ENCODE measurements around the gene TNIP1. TPM values are rescaled to one million over a fixed set of nuclear protein-coding genes. Genes with fewer than 3 reads are reported as not detected.

TNIP1 gene
- total and polyA plus RNA-seq, 7 experiments from 2014 or later: 28.9 to 234 (median 125) TPM

DNA sequence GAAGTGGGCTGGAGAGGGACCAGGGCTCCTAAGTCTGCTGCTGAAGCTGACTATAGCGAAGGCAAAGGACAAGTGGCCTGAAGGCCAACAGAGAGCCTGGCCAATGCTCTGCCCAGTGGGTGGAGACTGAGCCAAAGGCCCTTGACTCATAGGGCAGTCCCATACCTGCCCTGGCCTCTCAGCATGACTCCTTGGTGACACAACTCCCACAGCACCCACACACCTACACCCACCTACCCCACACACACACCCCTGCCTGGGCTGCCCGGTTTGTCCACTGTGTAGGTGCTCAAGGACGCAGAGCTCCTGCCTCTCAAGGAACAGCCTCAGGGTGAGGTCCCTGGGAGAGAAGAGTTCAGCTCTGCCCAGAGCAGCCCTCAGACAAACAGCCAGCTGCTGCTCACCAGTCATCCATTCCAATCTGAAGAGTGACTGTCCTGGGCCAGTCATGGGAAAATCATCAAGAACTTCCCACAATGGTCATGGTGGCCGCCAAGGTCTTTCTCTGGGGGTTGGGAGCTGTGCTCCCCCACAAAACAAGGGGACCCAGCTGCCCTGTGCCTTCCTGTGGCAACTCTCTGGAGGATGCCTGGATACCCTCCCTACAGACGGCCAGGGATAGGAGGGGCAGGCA is 5.0 kb downstream of the TNIP1 start:
- ChIA-PET POLR2A (no interaction called here), CTCF (interaction anchor here (1.1 kb wide), 1 partner anchor 40 kb away, joined by 4 read pairs; no protein-coding TSS in a partner anchor)
- peaks cover 0 to 3% (median 0%) of the 10 kb centered on the region in 11 donors for H3K9me3 Mint-ChIP-seq
- no peak overlapping the region for H3K27ac ChIP-seq (ENCODE audit: low read depth, low read length)
- intact Hi-C loops (cut with micrococcal nuclease): no loop called here
- no peak overlapping the region for H3K4me3 ChIP-seq (ENCODE audit: low read length)
- no peaks in the 10 kb centered on the region for H3K27me3 ChIP-seq (ENCODE audit: control insufficient read depth in 2 of 2, insufficient read depth in 2 of 2, low read length in 2 of 2)
- no peaks in the 10 kb centered on the region for H3K9me3 ChIP-seq (ENCODE audit: control insufficient read depth in 2 of 3, low read length in 3 of 3)
- peak overlapping the region in 5 of 9 donors; percentile 14 to 83 (median 55) for H3K27ac Mint-ChIP-seq
- peaks cover 0 to 21% (median 0%) of the 10 kb centered on the region in 3 experiments for H3K36me3 ChIP-seq (ENCODE audit: control insufficient read depth in 2 of 3, insufficient read depth in 3 of 3, low read length in 3 of 3)
- peaks cover 38 to 47% of the 10 kb centered on the region in 2 donors for H3K4me1 ChIP-seq (ENCODE audit: control insufficient read depth in 2 of 2, insufficient read depth in 2 of 2, low read length in 2 of 2)
- no peak for ATAC-seq
- peaks cover 60 to 81% (median 77%) of the 10 kb centered on the region in 7 donors for H3K4me1 Mint-ChIP-seq
- H3K36me3 Mint-ChIP-seq: peaks cover 0 to 62% (median 27%) of the 10 kb centered on the region in 5 donors
- DNase-seq: peak in 1 of 9 donors; percentile 49
- no peaks in the 10 kb centered on the region for H3K27me3 Mint-ChIP-seq
- peak overlapping the region in 7 of 10 donors; percentile 10 to 89 (median 38) for H3K4me3 Mint-ChIP-seq

- Mint-ChIP-seq H3K27ac (peak overlapping the region in 4 of 9 donors; percentile 7 to 73 (median 26)), H3K4me1 (peaks cover 59 to 85% (median 81%) of the 10 kb centered on the region in 7 donors), H3K9me3 (peaks cover 0 to 3% (median 0%) of the 10 kb centered on the region in 11 donors), H3K4me3 (no peak overlapping the region), H3K27me3 (no peaks in the 10 kb centered on the region), H3K36me3 (peaks cover 0 to 60% (median 27%) of the 10 kb centered on the region in 5 donors)
- POLR2A ChIA-PET: interaction anchor here (1.5 kb wide), 1 partner anchor 9 kb away, joined by 4 read pairs; no protein-coding TSS in a partner anchor
- no peak for ATAC-seq
- Histone ChIP-seq H3K27ac (ENCODE audit: low read depth, low read length) (no peak overlapping the region), H3K4me1 (ENCODE audit: control insufficient read depth in 2 of 2, insufficient read depth in 2 of 2, low read length in 2 of 2) (peaks cover 40 to 51% of the 10 kb centered on the region in 2 donors), H3K4me3 (ENCODE audit: low read length) (no peak overlapping the region), H3K9me3 (ENCODE audit: control insufficient read depth in 2 of 3, low read length in 3 of 3) (no peaks in the 10 kb centered on the region), H3K27me3 (ENCODE audit: control insufficient read depth in 2 of 2, insufficient read depth in 2 of 2, low read length in 2 of 2) (no peaks in the 10 kb centered on the region), H3K36me3 (ENCODE audit: control insufficient read depth in 2 of 3, insufficient read depth in 3 of 3, low read length in 3 of 3) (peaks cover 0 to 18% (median 0%) of the 10 kb centered on the region in 3 experiments)
- CTCF ChIA-PET: interaction anchor here (1.2 to 1.9 kb wide), 3 partner anchors 12 to 41 kb away, joined by 3 to 5 read pairs (median 3); no protein-coding TSS in a partner anchor
- intact Hi-C loops (cut with micrococcal nuclease): no loop called here
- DNase-seq: no peak
Measured at GRCh38 chr5:151074557-151074956, 6.3 kb downstream of the TNIP1 start.

DNA sequence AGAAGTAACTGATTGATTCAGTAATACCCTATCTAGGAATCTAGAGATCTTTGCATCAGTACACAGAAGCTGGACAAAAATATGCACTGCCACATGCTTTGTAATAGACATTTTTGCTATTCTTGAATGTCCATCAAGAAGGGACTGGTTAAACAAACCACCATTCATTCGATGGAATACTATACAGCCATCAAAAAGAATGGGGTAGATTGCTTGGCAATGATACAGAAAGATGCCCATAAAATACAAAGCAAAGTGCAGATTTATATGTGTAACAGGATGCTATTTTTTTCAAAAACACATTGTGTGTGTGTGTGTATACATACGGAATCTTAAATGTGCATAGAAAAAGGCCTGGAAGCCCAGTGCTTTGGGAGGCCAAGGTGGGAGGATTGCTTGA is 7.6 kb downstream of the TNIP1 start:
- H3K4me1 ChIP-seq (ENCODE audit: control insufficient read depth in 2 of 2, insufficient read depth in 2 of 2, low read length in 2 of 2): peaks cover 42 to 51% of the 10 kb centered on the region in 2 donors
- ChIA-PET POLR2A (interaction anchor here (1.0 to 1.5 kb wide), 4 partner anchors 10 to 141 kb away, joined by 3 to 6 read pairs (median 4); no protein-coding TSS in a partner anchor), CTCF (interaction anchor here (1.9 kb wide), 1 partner anchor 42 kb away, joined by 5 read pairs; no protein-coding TSS in a partner anchor)
- peaks cover 0 to 18% (median 0%) of the 10 kb centered on the region in 3 experiments for H3K36me3 ChIP-seq (ENCODE audit: control insufficient read depth in 2 of 3, insufficient read depth in 3 of 3, low read length in 3 of 3)
- H3K27ac ChIP-seq (ENCODE audit: low read depth, low read length): no peak overlapping the region
- H3K9me3 Mint-ChIP-seq: peaks cover 0 to 3% (median 0%) of the 10 kb centered on the region in 11 donors
- intact Hi-C loops (cut with micrococcal nuclease): no loop called here
- peaks cover 0 to 55% (median 25%) of the 10 kb centered on the region in 5 donors for H3K36me3 Mint-ChIP-seq
- H3K4me1 Mint-ChIP-seq: peaks cover 53 to 85% (median 81%) of the 10 kb centered on the region in 7 donors
- no peak overlapping the region for H3K4me3 ChIP-seq (ENCODE audit: low read length)
- H3K27ac Mint-ChIP-seq: peak overlapping the region in 2 of 9 donors; percentile 19 to 45
- no peak overlapping the region for H3K4me3 Mint-ChIP-seq
- H3K9me3 ChIP-seq (ENCODE audit: control insufficient read depth in 2 of 3, low read length in 3 of 3): no peaks in the 10 kb centered on the region
- DNase-seq (no peak), ATAC-seq (no peak)
- no peaks in the 10 kb centered on the region for H3K27me3 Mint-ChIP-seq
- no peaks in the 10 kb centered on the region for H3K27me3 ChIP-seq (ENCODE audit: control insufficient read depth in 2 of 2, insufficient read depth in 2 of 2, low read length in 2 of 2)

GRCh38 chr5:151072630-151073025 is 8.2 kb downstream of the TNIP1 start:
- POLR2A ChIA-PET: interaction anchor here (1.0 to 1.5 kb wide), 3 partner anchors 10 to 142 kb away, joined by 3 to 6 read pairs (median 4); no protein-coding TSS in a partner anchor
- intact Hi-C loops (cut with micrococcal nuclease): no loop called here
- Mint-ChIP-seq H3K36me3 (peaks cover 0 to 52% (median 19%) of the 10 kb centered on the region in 5 donors), H3K9me3 (peaks cover 0 to 3% (median 0%) of the 10 kb centered on the region in 11 donors), H3K4me3 (peak overlapping the region in 3 of 10 donors; percentile 7 to 34 (median 11)), H3K27me3 (no peaks in the 10 kb centered on the region), H3K4me1 (peaks cover 51 to 85% (median 81%) of the 10 kb centered on the region in 7 donors), H3K27ac (peak overlapping the region in 6 of 9 donors; percentile 12 to 68 (median 50))
- CTCF ChIA-PET: no interaction called here
- Histone ChIP-seq H3K9me3 (ENCODE audit: control insufficient read depth in 2 of 3, low read length in 3 of 3) (no peaks in the 10 kb centered on the region), H3K27me3 (ENCODE audit: control insufficient read depth in 2 of 2, insufficient read depth in 2 of 2, low read length in 2 of 2) (no peaks in the 10 kb centered on the region), H3K27ac (ENCODE audit: low read depth, low read length) (no peak overlapping the region), H3K36me3 (ENCODE audit: control insufficient read depth in 2 of 3, insufficient read depth in 3 of 3, low read length in 3 of 3) (peaks cover 0 to 24% (median 0%) of the 10 kb centered on the region in 3 experiments), H3K4me3 (ENCODE audit: low read length) (no peak overlapping the region), H3K4me1 (ENCODE audit: control insufficient read depth in 2 of 2, insufficient read depth in 2 of 2, low read length in 2 of 2) (peaks cover 42 to 48% of the 10 kb centered on the region in 2 donors)
- ATAC-seq (no peak), DNase-seq (no peak)

DNA sequence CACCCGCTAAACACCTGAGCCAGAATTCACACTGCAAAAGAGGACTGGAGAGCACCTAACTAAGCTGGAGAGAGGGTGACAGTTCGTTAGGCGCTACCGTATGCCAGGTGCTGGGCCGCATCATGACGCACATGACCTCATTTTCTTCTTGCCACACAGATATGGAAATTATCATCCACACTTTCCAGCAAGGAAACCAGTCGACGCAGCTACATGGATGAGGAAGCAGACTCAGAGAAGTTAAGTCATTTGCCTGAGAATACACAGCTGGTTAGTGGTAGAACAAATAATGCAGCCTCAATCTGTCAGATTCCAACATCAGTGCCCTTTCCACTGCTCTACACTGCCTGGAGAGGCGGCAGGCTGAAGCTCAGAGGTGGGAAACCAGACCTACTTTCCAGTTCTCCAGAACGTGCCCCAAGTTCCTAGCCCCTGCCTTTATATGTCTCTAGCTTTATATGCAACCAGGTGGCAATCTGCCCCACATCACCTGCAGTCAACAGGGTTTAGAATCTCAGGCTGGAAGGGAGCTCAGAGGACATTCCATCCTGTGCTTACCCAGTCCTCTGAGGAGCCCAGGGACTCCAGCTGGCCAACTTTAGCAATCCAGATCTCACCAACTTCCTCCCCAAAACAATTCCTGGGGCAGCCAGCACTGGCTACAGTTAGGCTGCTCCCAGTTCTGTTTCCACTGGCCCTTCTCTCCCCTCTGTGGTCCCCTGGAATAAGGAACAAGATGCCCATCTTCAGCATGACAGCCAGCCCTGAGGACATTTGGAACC is 8.8 kb downstream of the TNIP1 start:
- H3K4me3 Mint-ChIP-seq: peak overlapping the region in 4 of 10 donors; percentile 2 to 34 (median 10)
- DNase-seq (no peak), ATAC-seq (no peak)
- H3K27ac Mint-ChIP-seq: peak overlapping the region in 8 of 9 donors; percentile 12 to 88 (median 50)
- no peaks in the 10 kb centered on the region for H3K27me3 Mint-ChIP-seq
- peaks cover 50 to 85% (median 81%) of the 10 kb centered on the region in 7 donors for H3K4me1 Mint-ChIP-seq
- no peak overlapping the region for H3K4me3 ChIP-seq (ENCODE audit: low read length)
- no peaks in the 10 kb centered on the region for H3K9me3 ChIP-seq (ENCODE audit: control insufficient read depth in 2 of 3, low read length in 3 of 3)
- no peaks in the 10 kb centered on the region for H3K27me3 ChIP-seq (ENCODE audit: control insufficient read depth in 2 of 2, insufficient read depth in 2 of 2, low read length in 2 of 2)
- peaks cover 0 to 30% (median 0%) of the 10 kb centered on the region in 3 experiments for H3K36me3 ChIP-seq (ENCODE audit: control insufficient read depth in 2 of 3, insufficient read depth in 3 of 3, low read length in 3 of 3)
- peaks cover 0 to 52% (median 18%) of the 10 kb centered on the region in 5 donors for H3K36me3 Mint-ChIP-seq
- ChIA-PET POLR2A (interaction anchor here (1.0 to 1.5 kb wide), 3 partner anchors 9 to 142 kb away, joined by 3 to 6 read pairs (median 4); no protein-coding TSS in a partner anchor), CTCF (interaction anchor here (0.7 to 0.9 kb wide), 2 partner anchors 10 to 42 kb away, joined by 3 to 4 read pairs; no protein-coding TSS in a partner anchor)
- peaks cover 0 to 3% (median 0%) of the 10 kb centered on the region in 11 donors for H3K9me3 Mint-ChIP-seq
- H3K4me1 ChIP-seq (ENCODE audit: control insufficient read depth in 2 of 2, insufficient read depth in 2 of 2, low read length in 2 of 2): peaks cover 42 to 44% of the 10 kb centered on the region in 2 donors
- intact Hi-C loops (cut with micrococcal nuclease): no loop called here
- no peak overlapping the region for H3K27ac ChIP-seq (ENCODE audit: low read depth, low read length)

- H3K36me3 ChIP-seq (ENCODE audit: control insufficient read depth in 2 of 3, insufficient read depth in 3 of 3, low read length in 3 of 3): peaks cover 0 to 31% (median 0%) of the 10 kb centered on the region in 3 experiments
- Mint-ChIP-seq H3K27ac (peak overlapping the region in 3 of 9 donors; percentile 31 to 70 (median 57)), H3K9me3 (peaks cover 0 to 3% (median 0%) of the 10 kb centered on the region in 11 donors), H3K36me3 (peaks cover 0 to 42% (median 10%) of the 10 kb centered on the region in 5 donors), H3K4me1 (peaks cover 45 to 83% (median 81%) of the 10 kb centered on the region in 7 donors), H3K4me3 (peak overlapping the region in 1 of 10 donors; percentile 61), H3K27me3 (no peaks in the 10 kb centered on the region)
- H3K27me3 ChIP-seq (ENCODE audit: control insufficient read depth in 2 of 2, insufficient read depth in 2 of 2, low read length in 2 of 2): no peaks in the 10 kb centered on the region
- intact Hi-C loops (cut with micrococcal nuclease): no loop called here
- CTCF ChIA-PET: interaction anchor here (0.9 kb wide), 2 partner anchors 10 to 11 kb away, joined by 3 to 4 read pairs; no protein-coding TSS in a partner anchor
- ATAC-seq (no peak), DNase-seq (no peak)
- POLR2A ChIA-PET: no interaction called here
- H3K4me3 ChIP-seq (ENCODE audit: low read length): no peak overlapping the region
- H3K4me1 ChIP-seq (ENCODE audit: control insufficient read depth in 2 of 2, insufficient read depth in 2 of 2, low read length in 2 of 2): peaks cover 38 to 42% of the 10 kb centered on the region in 2 donors
- H3K9me3 ChIP-seq (ENCODE audit: control insufficient read depth in 2 of 3, low read length in 3 of 3): no peaks in the 10 kb centered on the region
- no peak overlapping the region for H3K27ac ChIP-seq (ENCODE audit: low read depth, low read length)
Measured at GRCh38 chr5:151071021-151071420, 9.8 kb downstream of the TNIP1 start.

All from naive thymus-derived CD4-positive, alpha-beta T cell (primary cell).